ENCODE data around the gene ITGA5. TPM values are rescaled to one million over a fixed set of nuclear protein-coding genes. Genes with fewer than 3 reads are reported as not detected.

ITGA5 gene
- total RNA-seq, result 20.1 and 22.0 TPM in 2 replicates
- long read RNA-seq, full-length matches to known transcripts, result 1 of 3 reads
- long read RNA-seq, partial matches to known transcripts, result 1 of 3 reads
- long read RNA-seq, other reads (novel, unspliced or antisense), result 1 of 3 reads

DNA sequence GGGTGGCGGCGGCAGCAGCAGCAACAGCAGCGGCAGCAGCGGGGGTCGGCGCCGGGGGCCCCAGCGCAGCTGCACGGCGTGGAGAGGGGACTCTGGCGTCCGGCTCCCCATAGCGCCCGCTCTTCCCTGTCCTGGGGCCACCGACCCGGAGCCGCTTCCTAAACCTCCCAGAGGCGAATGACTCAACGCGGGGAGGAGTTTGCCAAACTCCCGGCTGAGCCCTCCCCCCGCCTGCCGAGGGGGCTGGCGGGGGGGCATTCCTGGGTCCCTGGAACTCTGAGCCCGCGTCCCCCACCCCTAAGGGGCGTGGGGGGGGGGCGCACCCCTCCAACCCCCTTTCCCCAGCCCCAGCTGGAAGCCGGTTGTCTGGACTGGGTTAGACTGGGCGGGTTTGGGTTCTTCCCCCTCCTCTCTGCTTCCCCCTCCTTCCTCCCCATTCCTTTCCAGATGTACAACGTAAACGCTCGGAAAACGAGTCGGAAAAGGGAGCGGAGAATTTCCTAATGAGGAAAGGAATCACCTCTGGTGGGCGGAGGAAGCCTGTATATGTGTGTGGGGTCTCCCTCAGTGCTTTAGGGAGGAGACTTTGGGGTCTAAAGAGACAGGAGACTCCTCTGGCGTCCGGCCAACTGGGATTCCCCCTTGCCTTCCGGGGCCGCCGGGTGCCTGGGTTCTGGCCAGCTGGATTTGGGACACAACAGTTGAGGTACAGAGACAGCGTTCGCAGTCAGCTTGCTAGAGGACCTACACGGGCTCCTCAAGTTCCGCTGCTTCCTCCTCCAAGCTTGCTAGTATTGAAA lies at the start of gene ITGA5:
Gene ITGA5, minus strand, starts transcription at position 179 of the 800 bp plus-strand sequence. Its CDS starts 68 bp downstream, at position 111.
- no peaks in the 10 kb centered on the region for H3K9me3 Mint-ChIP-seq
- H3K27ac Mint-ChIP-seq (ENCODE audit: unreplicated experiment), result peak within 1 kb of the TSS; percentile 75
- H3K27me3 Mint-ChIP-seq (ENCODE audit: low read depth), result peaks cover 32% of the 10 kb centered on the region
- peak; percentile 18 for DNase-seq (ENCODE audit: low read depth, low spot score)
- TF ChIP-seq, protein P1, sequence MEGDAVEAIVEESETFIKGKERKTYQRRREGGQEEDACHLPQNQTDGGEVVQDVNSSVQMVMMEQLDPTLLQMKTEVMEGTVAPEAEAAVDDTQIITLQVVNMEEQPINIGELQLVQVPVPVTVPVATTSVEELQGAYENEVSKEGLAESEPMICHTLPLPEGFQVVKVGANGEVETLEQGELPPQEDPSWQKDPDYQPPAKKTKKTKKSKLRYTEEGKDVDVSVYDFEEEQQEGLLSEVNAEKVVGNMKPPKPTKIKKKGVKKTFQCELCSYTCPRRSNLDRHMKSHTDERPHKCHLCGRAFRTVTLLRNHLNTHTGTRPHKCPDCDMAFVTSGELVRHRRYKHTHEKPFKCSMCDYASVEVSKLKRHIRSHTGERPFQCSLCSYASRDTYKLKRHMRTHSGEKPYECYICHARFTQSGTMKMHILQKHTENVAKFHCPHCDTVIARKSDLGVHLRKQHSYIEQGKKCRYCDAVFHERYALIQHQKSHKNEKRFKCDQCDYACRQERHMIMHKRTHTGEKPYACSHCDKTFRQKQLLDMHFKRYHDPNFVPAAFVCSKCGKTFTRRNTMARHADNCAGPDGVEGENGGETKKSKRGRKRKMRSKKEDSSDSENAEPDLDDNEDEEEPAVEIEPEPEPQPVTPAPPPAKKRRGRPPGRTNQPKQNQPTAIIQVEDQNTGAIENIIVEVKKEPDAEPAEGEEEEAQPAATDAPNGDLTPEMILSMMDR (conservative IDR thresholded peaks at IDR 0.05), result no peak
- H3K36me3 Mint-ChIP-seq (ENCODE audit: low read depth), result no peaks in the 10 kb centered on the region
- H3K4me3 Mint-ChIP-seq, result peak within 1 kb of the TSS; percentile 92
- peaks cover 31% of the 10 kb centered on the region for H3K4me1 Mint-ChIP-seq

DNA sequence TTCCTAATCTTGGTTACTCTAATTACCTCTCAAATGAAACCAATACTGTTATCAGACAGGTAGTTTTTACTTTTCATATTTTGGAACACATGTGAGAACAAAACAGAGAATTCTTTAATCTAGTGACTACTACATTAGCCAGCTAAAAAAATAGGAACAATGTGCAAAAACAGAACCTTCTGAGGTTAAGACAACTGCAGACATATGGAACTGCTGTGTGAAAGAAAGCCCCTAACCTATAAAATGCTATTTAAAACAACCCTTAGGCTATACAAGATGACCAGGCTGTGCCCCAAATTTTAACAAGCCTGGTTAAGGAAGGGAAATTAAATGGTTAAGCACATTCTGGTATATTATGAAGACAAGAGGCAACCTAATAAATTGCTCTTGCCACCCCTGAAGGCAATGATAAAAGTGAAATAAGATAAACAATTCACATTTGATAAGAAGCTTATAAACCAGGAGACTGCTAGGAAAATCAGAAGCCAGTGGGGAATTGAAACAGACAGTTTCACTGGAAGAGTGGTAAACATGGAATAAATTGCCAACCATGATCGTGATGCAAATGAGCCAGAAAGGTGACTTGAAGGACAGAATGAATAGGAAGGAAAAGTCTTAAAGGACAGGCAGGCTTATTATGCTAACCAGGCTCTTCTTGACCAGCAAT lies 46.9 kb upstream of the ITGA5 start:
- H3K9me3 Mint-ChIP-seq, result no peaks in the 10 kb centered on the region
- TF ChIP-seq, protein P1 (conservative IDR thresholded peaks at IDR 0.05), result no peak
- no peaks in the 10 kb centered on the region for H3K36me3 Mint-ChIP-seq (ENCODE audit: low read depth)
- DNase-seq (ENCODE audit: low read depth, low spot score), result no peak
- H3K4me1 Mint-ChIP-seq, result no peaks in the 10 kb centered on the region
- no peak overlapping the region for H3K27ac Mint-ChIP-seq (ENCODE audit: unreplicated experiment)
- no peak overlapping the region for H3K4me3 Mint-ChIP-seq
- peaks cover 47% of the 10 kb centered on the region for H3K27me3 Mint-ChIP-seq (ENCODE audit: low read depth)

DNA sequence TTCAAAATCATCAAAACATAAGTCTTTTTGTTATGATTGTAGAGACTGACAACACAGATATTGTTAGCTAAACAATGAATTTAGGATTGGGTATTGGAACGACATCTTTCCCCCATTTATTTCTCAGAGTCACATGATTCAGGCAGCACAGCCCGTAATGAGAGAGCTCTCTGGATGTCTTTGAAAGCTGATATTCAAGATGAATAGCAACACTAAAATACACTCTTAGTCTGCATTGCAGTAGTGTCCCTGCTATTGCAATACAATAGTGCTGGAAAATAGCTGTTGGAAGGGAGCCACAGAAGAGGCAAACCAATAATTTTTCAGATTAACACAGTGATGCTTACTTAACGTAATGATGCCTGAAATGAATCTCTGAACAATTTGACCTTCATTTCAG lies 44.4 kb upstream of the ITGA5 start:
- H3K36me3 Mint-ChIP-seq (ENCODE audit: low read depth), result no peaks in the 10 kb centered on the region
- H3K9me3 Mint-ChIP-seq, result no peaks in the 10 kb centered on the region
- no peak overlapping the region for H3K4me3 Mint-ChIP-seq
- no peaks in the 10 kb centered on the region for H3K4me1 Mint-ChIP-seq
- H3K27me3 Mint-ChIP-seq (ENCODE audit: low read depth), result peaks cover 58% of the 10 kb centered on the region
- TF ChIP-seq, protein P1 (conservative IDR thresholded peaks at IDR 0.05), result no peak
- H3K27ac Mint-ChIP-seq (ENCODE audit: unreplicated experiment), result no peak overlapping the region
- no peak for DNase-seq (ENCODE audit: low read depth, low spot score)

DNA sequence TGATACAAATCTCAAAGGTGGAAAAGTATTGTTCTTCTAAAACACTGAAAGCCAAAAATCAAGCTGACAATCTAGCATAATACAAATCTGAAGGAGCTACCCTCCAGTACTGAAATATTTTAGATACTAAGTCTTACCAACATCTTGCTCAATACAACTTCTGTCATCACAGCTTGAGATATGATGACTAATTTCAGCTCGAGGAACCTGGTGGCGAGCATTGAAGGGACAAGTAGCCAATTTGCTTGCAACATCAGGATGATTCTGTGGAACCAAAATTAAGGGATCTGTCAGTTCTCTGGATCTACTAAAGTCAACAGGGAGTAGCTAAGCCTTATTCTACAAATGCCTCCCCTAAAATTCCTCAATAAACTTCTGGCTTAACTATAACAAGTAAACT lies 44.0 kb upstream of the ITGA5 start:
- Mint-ChIP-seq H3K27ac (ENCODE audit: unreplicated experiment) (no peak overlapping the region), H3K36me3 (ENCODE audit: low read depth) (no peaks in the 10 kb centered on the region), H3K4me3 (no peak overlapping the region), H3K4me1 (no peaks in the 10 kb centered on the region), H3K9me3 (no peaks in the 10 kb centered on the region), H3K27me3 (ENCODE audit: low read depth) (peaks cover 60% of the 10 kb centered on the region)
- DNase-seq (ENCODE audit: low read depth, low spot score), result no peak
- TF ChIP-seq, protein P1 (conservative IDR thresholded peaks at IDR 0.05), result no peak

DNA sequence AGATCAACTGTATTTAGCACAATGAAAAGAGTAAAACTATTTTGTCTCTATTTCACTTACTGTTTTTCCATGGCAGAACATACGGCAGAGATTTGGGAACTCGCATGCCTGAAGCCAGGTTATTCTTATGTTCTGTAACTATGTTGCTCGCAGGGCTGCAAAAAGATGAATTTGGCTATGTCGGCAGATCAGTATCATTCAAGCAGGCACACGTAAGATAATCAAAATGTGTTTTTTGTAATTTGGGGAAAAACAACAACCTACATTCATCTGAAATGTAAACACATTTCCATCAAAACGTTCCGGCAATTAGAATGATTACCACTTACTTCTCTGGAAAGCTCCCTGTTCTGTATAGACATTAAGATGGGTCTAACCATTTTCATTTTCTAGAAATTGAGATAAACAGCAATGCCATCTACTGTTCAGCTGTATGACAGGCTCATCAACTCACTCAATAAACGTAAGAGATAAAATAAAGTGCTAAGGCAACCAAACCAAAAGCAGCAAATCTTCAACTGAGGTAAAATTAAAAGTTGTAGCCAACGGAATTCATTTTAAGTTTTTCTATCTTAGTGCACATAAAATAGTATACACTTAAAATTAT lies 41.4 kb upstream of the ITGA5 start:
- DNase-seq (ENCODE audit: low read depth, low spot score), result no peak
- TF ChIP-seq, protein P1 (conservative IDR thresholded peaks at IDR 0.05), result no peak
- Mint-ChIP-seq H3K27me3 (ENCODE audit: low read depth) (peaks cover 74% of the 10 kb centered on the region), H3K36me3 (ENCODE audit: low read depth) (no peaks in the 10 kb centered on the region), H3K9me3 (no peaks in the 10 kb centered on the region), H3K4me1 (no peaks in the 10 kb centered on the region), H3K27ac (ENCODE audit: unreplicated experiment) (no peak overlapping the region), H3K4me3 (no peak overlapping the region)
